ENCODE results near the gene CABS1. TPM values are rescaled to one million over a fixed set of nuclear protein-coding genes. Genes with fewer than 3 reads are reported as not detected.

CABS1 gene
- total RNA-seq, 4 donors from 2014 or later, result not detected

Other genes starting within 250 kb of the CABS1 start
- gene PRR27, start 180.7 kb upstream of the CABS1 start, total RNA-seq, result not detected
- under 1 TPM in 1 of 4 donors, not detected in 3; 0.66 TPM for gene ODAM, start 139.3 kb upstream of the CABS1 start, total RNA-seq
- gene FDCSP, start 108.9 kb upstream of the CABS1 start, total RNA-seq, result not detected
- gene CSN3, start 92.4 kb upstream of the CABS1 start, total RNA-seq, result not detected
- gene SMR3A, start 25.8 kb downstream of the CABS1 start, total RNA-seq, result not detected
- gene SMR3B, start 48.1 kb downstream of the CABS1 start, total RNA-seq, result not detected
- gene OPRPN, start 63.0 kb downstream of the CABS1 start, total RNA-seq, result not detected
- not detected for gene MUC7, start 137.2 kb downstream of the CABS1 start, total RNA-seq
- gene AMTN, start 183.6 kb downstream of the CABS1 start, total RNA-seq, result not detected